Endodermal cell (in vitro differentiated cells): ENCODE measurements around the gene LOXL4. TPM values are rescaled to one million over a fixed set of nuclear protein-coding genes. Genes with fewer than 3 reads are reported as not detected.

Source experiments
- DNase-seq: peaks from one replicate; pipeline ENCODE4 v3.0.0-alpha.2; 2017
- H3K27ac ChIP-seq: 2 replicates; pipeline ENCODE4 v1.5.1; 2013; ENCODE audit warnings: mild to moderate bottlenecking, low read depth, low read length, moderate library complexity
- H3K27me3 ChIP-seq: 2 replicates; pipeline ENCODE4 v1.6.1; 2013; ENCODE audit warnings: mild to moderate bottlenecking, low read length, moderate library complexity; ENCODE audit not compliant: insufficient read depth, control insufficient read depth, poor library complexity, severe bottlenecking
- H3K36me3 ChIP-seq: 2 replicates; pipeline ENCODE4 v1.7.0; 2013; ENCODE audit warnings: mild to moderate bottlenecking, low read length, moderate library complexity; ENCODE audit not compliant: control insufficient read depth, insufficient read depth
- H3K4me1 ChIP-seq: one replicate; pipeline ENCODE4 v1.7.0; 2013; ENCODE audit warnings: low read length; ENCODE audit not compliant: control insufficient read depth, insufficient read depth
- H3K4me3 ChIP-seq: 2 replicates; pipeline ENCODE4 v1.5.1; 2013; ENCODE audit warnings: mild to moderate bottlenecking, low read length, moderate library complexity
- H3K9ac ChIP-seq: 2 replicates; pipeline ENCODE4 v1.6.1; 2013; ENCODE audit warnings: mild to moderate bottlenecking, low read length, moderate library complexity; ENCODE audit not compliant: poor library complexity, severe bottlenecking; ENCODE audit errors: extremely low read depth
- H3K9me3 ChIP-seq: 2 replicates; pipeline ENCODE4 v1.6.1; 2013; ENCODE audit warnings: mild to moderate bottlenecking, low read length, moderate library complexity; ENCODE audit not compliant: control insufficient read depth
- H3K27ac Mint-ChIP-seq: 2 replicates; pipeline ENCODE4 v1.8.0; 2020; ENCODE audit warnings: mixed read lengths
- H3K27me3 Mint-ChIP-seq: 2 replicates; pipeline ENCODE4 v1.8.0; 2021; ENCODE audit warnings: mild to moderate bottlenecking, mixed read lengths; ENCODE audit not compliant: insufficient read depth
- H3K36me3 Mint-ChIP-seq: 2 replicates; pipeline ENCODE4 v1.8.0; 2020; ENCODE audit warnings: low read depth, mixed read lengths
- H3K4me1 Mint-ChIP-seq: 2 replicates; pipeline ENCODE4 v1.8.0; 2020; ENCODE audit warnings: mixed read lengths
- H3K4me3 Mint-ChIP-seq: 2 replicates; pipeline ENCODE4 v1.8.0; 2020; ENCODE audit warnings: mild to moderate bottlenecking, moderate library complexity, mixed read lengths
- H3K9me3 Mint-ChIP-seq: 2 replicates; pipeline ENCODE4 v1.8.0; 2020; ENCODE audit warnings: mild to moderate bottlenecking, mixed read lengths
- WGBS, 2 experiments: methylation state at CpG; one replicate each; pipeline versions ENCODE4 v1.1.5 to v1.1.7; 2013; ENCODE audit warnings: missing lambda C conversion rate in 2 of 2, mixed read lengths in 1 of 2; ENCODE audit not compliant: insufficient coverage in 1 of 2, insufficient read length in 1 of 2; 5-methylcytosine and 5-hydroxymethylcytosine counted together
- total RNA-seq, 2 donors: library from RNA; stranded (reverse); fragmentation: NEBNext Ultra II Directional in 1 of 2; extraction: Animal tissue kit (Norgen Biotek cat#: 25700) in 1 of 2; gene quantifications; 2 replicates in 1 of 2; 3 replicates in 1 of 2; pipeline ENCODE4 v1.2.1, GENCODE V29; 2021
- TF ChIP-seq, protein P1 (sequence below): fragments of 200-600 bp; sonication (generic); conservative IDR thresholded peaks from 2 replicates; pipeline ENCODE4 v1.5.0; 2021; ENCODE audit warnings: antibody characterized with exemption, mild to moderate bottlenecking

LOXL4 gene
- total RNA-seq, 2 donors from 2014 or later, result 0.57 to 0.77 TPM

DNA sequence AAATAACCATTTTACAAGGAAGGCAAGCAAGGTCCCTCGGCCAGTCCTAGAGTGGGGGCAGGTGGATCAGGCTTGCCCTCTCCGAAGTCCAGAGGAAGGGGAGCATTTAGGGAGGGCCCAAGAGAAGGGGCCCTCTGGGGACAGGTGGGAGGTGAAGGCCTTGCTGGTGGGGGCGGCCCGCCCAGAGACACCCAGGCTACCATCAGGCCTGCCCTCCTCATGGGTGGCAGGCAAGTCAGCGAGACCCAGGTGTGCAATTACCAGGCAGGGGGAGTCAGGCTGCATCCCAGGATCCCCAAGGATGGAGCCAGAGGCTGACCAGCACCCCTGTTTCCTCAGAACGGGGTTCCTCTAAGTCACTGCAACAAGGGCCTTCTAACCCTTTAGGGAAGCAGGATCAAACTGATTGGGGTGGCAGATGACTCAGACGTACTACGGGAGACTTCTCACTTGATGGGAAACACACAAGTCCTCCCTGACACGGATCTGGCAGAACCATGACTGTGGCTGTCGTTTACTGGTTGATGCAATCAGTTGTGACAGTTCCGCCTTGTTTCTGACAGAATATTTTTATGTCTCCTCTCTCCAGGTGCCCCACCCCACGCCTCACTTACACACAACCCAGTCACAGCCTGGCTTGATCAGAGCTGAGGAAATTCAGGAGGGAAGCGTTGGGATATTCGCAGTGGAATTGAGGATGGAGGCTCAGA, 8.2 kb downstream of the LOXL4 start:
- no peaks in the 10 kb centered on the region for H3K9me3 ChIP-seq
- TF ChIP-seq, protein P1, sequence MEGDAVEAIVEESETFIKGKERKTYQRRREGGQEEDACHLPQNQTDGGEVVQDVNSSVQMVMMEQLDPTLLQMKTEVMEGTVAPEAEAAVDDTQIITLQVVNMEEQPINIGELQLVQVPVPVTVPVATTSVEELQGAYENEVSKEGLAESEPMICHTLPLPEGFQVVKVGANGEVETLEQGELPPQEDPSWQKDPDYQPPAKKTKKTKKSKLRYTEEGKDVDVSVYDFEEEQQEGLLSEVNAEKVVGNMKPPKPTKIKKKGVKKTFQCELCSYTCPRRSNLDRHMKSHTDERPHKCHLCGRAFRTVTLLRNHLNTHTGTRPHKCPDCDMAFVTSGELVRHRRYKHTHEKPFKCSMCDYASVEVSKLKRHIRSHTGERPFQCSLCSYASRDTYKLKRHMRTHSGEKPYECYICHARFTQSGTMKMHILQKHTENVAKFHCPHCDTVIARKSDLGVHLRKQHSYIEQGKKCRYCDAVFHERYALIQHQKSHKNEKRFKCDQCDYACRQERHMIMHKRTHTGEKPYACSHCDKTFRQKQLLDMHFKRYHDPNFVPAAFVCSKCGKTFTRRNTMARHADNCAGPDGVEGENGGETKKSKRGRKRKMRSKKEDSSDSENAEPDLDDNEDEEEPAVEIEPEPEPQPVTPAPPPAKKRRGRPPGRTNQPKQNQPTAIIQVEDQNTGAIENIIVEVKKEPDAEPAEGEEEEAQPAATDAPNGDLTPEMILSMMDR, result no peak
- H3K9me3 Mint-ChIP-seq, result no peaks in the 10 kb centered on the region
- no peak for DNase-seq
- peaks cover 2% of the 10 kb centered on the region for H3K4me1 Mint-ChIP-seq
- H3K4me1 ChIP-seq, result no peaks in the 10 kb centered on the region
- WGBS, 2 experiments, result 88 to 89% methylated on average over 12 to 14 of the region's 14 CpGs
- no peaks in the 10 kb centered on the region for H3K27me3 ChIP-seq
- H3K9ac ChIP-seq, result no peak overlapping the region
- no peaks in the 10 kb centered on the region for H3K36me3 Mint-ChIP-seq
- H3K4me3 ChIP-seq, result no peak overlapping the region
- no peaks in the 10 kb centered on the region for H3K27me3 Mint-ChIP-seq
- no peaks in the 10 kb centered on the region for H3K36me3 ChIP-seq
- H3K27ac ChIP-seq, result no peak overlapping the region
- H3K4me3 Mint-ChIP-seq, result no peak overlapping the region
- no peak overlapping the region for H3K27ac Mint-ChIP-seq

DNA sequence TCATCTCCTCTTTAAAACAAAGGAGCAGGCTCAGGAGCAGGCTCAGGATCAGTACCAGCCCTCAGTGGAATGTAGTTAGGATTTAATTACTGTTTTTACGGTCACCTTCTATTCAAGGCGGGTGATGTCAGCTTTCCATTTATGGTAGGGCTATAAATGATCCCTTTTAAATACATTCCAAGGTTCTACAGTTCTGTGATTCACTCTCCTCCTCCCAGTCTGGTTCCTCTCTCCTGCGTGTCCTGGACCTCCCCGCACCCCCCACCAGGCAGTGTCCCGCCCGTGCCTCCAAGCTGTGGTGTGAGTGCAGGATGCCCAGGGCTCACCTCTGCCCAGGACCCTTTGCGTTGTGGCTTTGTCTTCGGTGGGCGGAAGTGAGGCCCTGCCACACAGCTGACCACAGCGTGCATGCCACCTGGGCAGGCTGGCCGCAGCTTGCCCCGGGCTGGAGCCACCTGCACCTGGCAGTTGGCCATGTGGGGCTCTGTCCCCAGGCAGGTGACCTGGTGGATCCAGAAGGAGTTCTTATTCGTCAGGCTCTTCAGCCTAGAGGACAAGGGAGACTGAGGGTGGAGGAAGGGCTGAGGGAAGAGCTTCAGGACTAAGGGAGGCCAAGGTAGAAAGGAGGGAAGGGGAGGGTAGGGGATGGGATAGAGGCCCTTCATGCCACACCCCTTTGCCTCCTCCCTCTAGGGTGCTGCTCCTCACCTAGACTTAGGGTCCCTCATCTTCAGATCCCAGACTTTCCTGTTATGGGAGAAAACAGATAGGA, 9.1 kb downstream of the LOXL4 start:
- DNase-seq, result no peak
- H3K27me3 ChIP-seq, result no peaks in the 10 kb centered on the region
- H3K9ac ChIP-seq, result no peak overlapping the region
- Mint-ChIP-seq H3K27me3 (no peaks in the 10 kb centered on the region), H3K9me3 (no peaks in the 10 kb centered on the region), H3K4me1 (peaks cover 2% of the 10 kb centered on the region), H3K27ac (no peak overlapping the region), H3K4me3 (no peak overlapping the region), H3K36me3 (no peaks in the 10 kb centered on the region)
- TF ChIP-seq, protein P1, result no peak
- no peaks in the 10 kb centered on the region for H3K36me3 ChIP-seq
- H3K9me3 ChIP-seq, result no peaks in the 10 kb centered on the region
- no peaks in the 10 kb centered on the region for H3K4me1 ChIP-seq
- 92 to 97% methylated on average over 4 to 13 of the region's 13 CpGs for WGBS, 2 experiments
- no peak overlapping the region for H3K27ac ChIP-seq
- H3K4me3 ChIP-seq, result no peak overlapping the region

DNA sequence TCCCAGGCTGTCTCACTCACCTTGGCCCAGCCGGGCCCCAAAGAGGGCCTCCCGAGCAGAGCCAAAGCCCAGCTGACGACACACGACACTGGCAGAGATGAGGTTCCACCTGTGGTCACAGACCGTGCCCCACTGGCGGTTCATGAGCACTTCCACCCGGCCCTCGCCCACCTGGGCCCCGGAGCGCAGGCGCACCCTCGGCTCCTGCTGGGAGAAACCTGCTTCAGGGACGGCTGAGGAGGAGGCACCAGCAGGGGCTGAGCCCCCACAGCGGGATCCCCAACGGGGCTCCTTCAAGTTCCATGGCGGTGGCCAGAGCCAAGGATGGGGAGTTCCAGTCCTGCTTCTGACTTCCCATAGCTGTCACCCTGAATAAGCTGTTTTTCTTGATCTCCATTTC, 10.0 kb downstream of the LOXL4 start:
- H3K9me3 ChIP-seq, result no peaks in the 10 kb centered on the region
- no peaks in the 10 kb centered on the region for H3K36me3 Mint-ChIP-seq
- H3K9ac ChIP-seq, result no peak overlapping the region
- no peaks in the 10 kb centered on the region for H3K27me3 Mint-ChIP-seq
- 90 to 91% methylated on average over 9 to 16 of the region's 16 CpGs for WGBS, 2 experiments
- no peaks in the 10 kb centered on the region for H3K27me3 ChIP-seq
- no peak overlapping the region for H3K27ac ChIP-seq
- peaks cover 2% of the 10 kb centered on the region for H3K4me1 Mint-ChIP-seq
- H3K4me3 Mint-ChIP-seq, result no peak overlapping the region
- no peaks in the 10 kb centered on the region for H3K9me3 Mint-ChIP-seq
- no peaks in the 10 kb centered on the region for H3K36me3 ChIP-seq
- TF ChIP-seq, protein P1, result no peak
- no peak for DNase-seq
- H3K4me3 ChIP-seq, result no peak overlapping the region
- H3K4me1 ChIP-seq, result no peaks in the 10 kb centered on the region
- H3K27ac Mint-ChIP-seq, result no peak overlapping the region
